ENCODE measurements around the gene MORN1. TPM values are rescaled to one million over a fixed set of nuclear protein-coding genes. Genes with fewer than 3 reads are reported as not detected.

MORN1 gene
- total and polyA plus RNA-seq, 9 of the 15 experiments (the other 6 are each of a cell fraction or from before 2014, with no cell fraction given), result 0.24 to 9.3 (median 4.2) TPM

GRCh38 chr1:2320006-2320405, 71.3 kb downstream of the MORN1 start:
- FAIRE-seq (no peak), DNase-seq (ENCODE audit: extremely low read depth in 1 of 4, low spot score in 3 of 4) (no peak), ATAC-seq (no peak)
- no peak overlapping the region for H3K27ac ChIP-seq (ENCODE audit: extremely low read depth, low read depth, low read length)
- H3K4me3 ChIP-seq, result no peak overlapping the region
- POLR2A ChIA-PET, result interaction anchor here (0.8 to 1.6 kb wide), 2 partner anchors 21 to 89 kb away, joined by 3 read pairs; no protein-coding TSS in a partner anchor
- peaks cover 5 to 83% of the 10 kb centered on the region in 2 experiments; a peak in 4 of 5 replicates for H3K4me1 ChIP-seq (replicated peaks in 1 of 2; ENCODE audit: control insufficient read depth in 2 of 2, insufficient read depth in 2 of 2, low read length in 2 of 2)
- H3K27me3 ChIP-seq (ENCODE audit: control insufficient read depth in 2 of 2, insufficient read depth in 2 of 2, low read length in 2 of 2), result peaks cover 60 to 75% of the 10 kb centered on the region in 2 experiments
- H3K36me3 ChIP-seq (ENCODE audit: control insufficient read depth, insufficient read depth, low read length), result no peaks in the 10 kb centered on the region
- H2AFZ ChIP-seq (ENCODE audit: low read depth, low read length), result no peak overlapping the region
- H3K4me2 ChIP-seq (ENCODE audit: insufficient read depth, low read length), result no peak overlapping the region
- H3K9me1 ChIP-seq (ENCODE audit: control insufficient read depth, insufficient read depth, low read length), result no peaks in the 10 kb centered on the region
- no peak overlapping the region for H3K9ac ChIP-seq (ENCODE audit: insufficient read depth in 1 of 2, low read depth in 2 of 2, low read length in 2 of 2)
- 5% methylated on average over 15 of the region's 15 CpGs for WGBS (ENCODE audit: insufficient coverage, low coverage, missing lambda C conversion rate)
- H4K20me1 ChIP-seq (replicated peaks; ENCODE audit: control insufficient read depth, insufficient read depth, low read length), result 0 out of 2 replicates have a peak, but pooled peaks cover 5% of the 10 kb centered on the region
- in situ Hi-C loops (cut with MboI), result no loop called here
- CTCF ChIA-PET (ENCODE audit: low intra/inter-chr PET ratio), result no interaction called here
- no peak for TF ChIP-seq ZBTB5 (IDR thresholded peaks at IDR 0.05)
- H3K79me2 ChIP-seq (ENCODE audit: control insufficient read depth, insufficient read depth, low read length), result no peaks in the 10 kb centered on the region
- intact Hi-C loops (cut with micrococcal nuclease), result no loop called here
- H3K9me3 ChIP-seq (replicated peaks; ENCODE audit: control insufficient read depth, insufficient read depth, low read depth, low read length), result no peaks in the 10 kb centered on the region
- no TSS peak for BruUV-seq (replicated peaks)

- H3K4me2 ChIP-seq (ENCODE audit: insufficient read depth, low read length), result no peak overlapping the region
- no peak overlapping the region for H3K4me3 ChIP-seq
- ATAC-seq, result no peak
- H4K20me1 ChIP-seq (replicated peaks; ENCODE audit: control insufficient read depth, insufficient read depth, low read length), result 0 out of 2 replicates have a peak, but pooled peaks cover 5% of the 10 kb centered on the region
- H3K9me3 ChIP-seq (replicated peaks; ENCODE audit: control insufficient read depth, insufficient read depth, low read depth, low read length), result no peaks in the 10 kb centered on the region
- H3K79me2 ChIP-seq (ENCODE audit: control insufficient read depth, insufficient read depth, low read length), result no peaks in the 10 kb centered on the region
- intact Hi-C loops (cut with micrococcal nuclease), result loop anchor here (5.0 to 10.0 kb wide), 2 partner anchors 56 to 122 kb away; no protein-coding TSS in a partner anchor
- CTCF ChIA-PET (ENCODE audit: low intra/inter-chr PET ratio), result no interaction called here
- no peaks in the 10 kb centered on the region for H3K9me1 ChIP-seq (ENCODE audit: control insufficient read depth, insufficient read depth, low read length)
- peak overlapping the region in 1 of 2 experiments; percentile 56; a peak in 2 of 4 replicates for H3K9ac ChIP-seq (ENCODE audit: insufficient read depth in 1 of 2, low read depth in 2 of 2, low read length in 2 of 2)
- no peak overlapping the region for H3K27ac ChIP-seq (ENCODE audit: extremely low read depth, low read depth, low read length)
- no peak overlapping the region for H2AFZ ChIP-seq (ENCODE audit: low read depth, low read length)
- peaks cover 58 to 68% of the 10 kb centered on the region in 2 experiments for H3K27me3 ChIP-seq (ENCODE audit: control insufficient read depth in 2 of 2, insufficient read depth in 2 of 2, low read length in 2 of 2)
- no peak for DNase-seq (ENCODE audit: extremely low read depth in 1 of 4, low spot score in 3 of 4)
- no peaks in the 10 kb centered on the region for H3K36me3 ChIP-seq (ENCODE audit: control insufficient read depth, insufficient read depth, low read length)
- POLR2A ChIA-PET, result interaction anchor here (0.6 to 1.0 kb wide), 4 partner anchors 20 to 203 kb away, joined by 3 read pairs; no protein-coding TSS in a partner anchor
- no TSS peak for BruUV-seq (replicated peaks)
- H3K4me1 ChIP-seq (replicated peaks in 1 of 2; ENCODE audit: control insufficient read depth in 2 of 2, insufficient read depth in 2 of 2, low read length in 2 of 2), result peaks cover 5 to 81% of the 10 kb centered on the region in 2 experiments; a peak in 4 of 5 replicates
- in situ Hi-C loops (cut with MboI), result no loop called here
- whole genome bisulfite sequencing (ENCODE audit: insufficient coverage, low coverage, missing lambda C conversion rate), result 10% methylated on average over 21 of the region's 21 CpGs
- FAIRE-seq, result no peak
- TF ChIP-seq ZNF609 (CRISPR knock-in tag; IDR thresholded peaks at IDR 0.05; ENCODE audit: borderline replicate concordance) (no peak), U2AF1 (optimal IDR thresholded peaks at IDR 0.05; ENCODE audit: low read depth, low read length) (no peak), ZKSCAN8 (CRISPR knock-in tag; IDR thresholded peaks at IDR 0.05) (no peak), ZNF133 (CRISPR knock-in tag; IDR thresholded peaks at IDR 0.05) (no peak), PTTG1 (tag; IDR thresholded peaks at IDR 0.05; ENCODE audit: low read depth) (no peak), ADNP (tag; IDR thresholded peaks at IDR 0.05) (no peak)
These were observed 72.1 kb downstream of the MORN1 start for GRCh38 chr1:2319291-2319690.

Measured in K562 (cell line).